GM19455 (cell line): ENCODE data around the gene GNRH2.
"Not testable (repeated sequence)": the region's sequence is repeated elsewhere in the genome, so short reads cannot be mapped to it uniquely, and the experiment has no call there.

Source experiments
- ATAC-seq: cut with Tn5 transposase; IDR thresholded peaks from one replicate; pipeline ENCODE4 v1.9.1; 2021; ENCODE audit not compliant: unreplicated experiment

Gene GNRH2

GRCh38 chr20:3043322-3043721 lies at the start of gene GNRH2:
Gene GNRH2 (plus strand): TSS chr20:3043622. CDS start chr20:3044415, 793 bp downstream.
- no peak for ATAC-seq

GRCh38 chr20:2995796-2996195 lies 47.6 kb upstream of the GNRH2 start:
- no peak for ATAC-seq

GRCh38 chr20:2998728-2999127 lies 44.7 kb upstream of the GNRH2 start:
- ATAC-seq = no peak

- no peak for ATAC-seq
Observed at GRCh38 chr20:3000852-3001523, 42.4 kb upstream of the GNRH2 start.

GRCh38 chr20:3003416-3003815 lies 40.0 kb upstream of the GNRH2 start:
- ATAC-seq = no peak

- no peak for ATAC-seq
Observed at GRCh38 chr20:3010985-3011723, 32.3 kb upstream of the GNRH2 start.

- no peak for ATAC-seq
Observed at GRCh38 chr20:3011752-3012151, 31.7 kb upstream of the GNRH2 start.

GRCh38 chr20:3013771-3014170 lies 29.7 kb upstream of the GNRH2 start:
- ATAC-seq = no peak

- no peak for ATAC-seq
Observed at GRCh38 chr20:3014179-3014578, 29.2 kb upstream of the GNRH2 start.

GRCh38 chr20:3014662-3015061 lies 28.8 kb upstream of the GNRH2 start:
- no peak for ATAC-seq

GRCh38 chr20:3015302-3015701 lies 28.1 kb upstream of the GNRH2 start:
- not testable (repeated sequence) for ATAC-seq

GRCh38 chr20:3021327-3021726 lies 22.1 kb upstream of the GNRH2 start:
- ATAC-seq = no peak

- ATAC-seq = no peak
Observed at GRCh38 chr20:3021777-3022176, 21.6 kb upstream of the GNRH2 start.

- ATAC-seq = not testable (repeated sequence)
Observed at GRCh38 chr20:3022559-3023490, 20.6 kb upstream of the GNRH2 start.

GRCh38 chr20:3027987-3028386 lies 15.4 kb upstream of the GNRH2 start:
- no peak for ATAC-seq

- no peak for ATAC-seq
Observed at GRCh38 chr20:3031524-3032147, 11.8 kb upstream of the GNRH2 start.

GRCh38 chr20:3032624-3033023 lies 10.8 kb upstream of the GNRH2 start:
- ATAC-seq = no peak

- ATAC-seq = no peak
Observed at GRCh38 chr20:3037654-3038053, 5.8 kb upstream of the GNRH2 start.

GRCh38 chr20:3038454-3038853 lies 5.0 kb upstream of the GNRH2 start:
- no peak for ATAC-seq

GRCh38 chr20:3039426-3039825 lies 4.0 kb upstream of the GNRH2 start:
- no peak for ATAC-seq

GRCh38 chr20:3040086-3040485 lies 3.3 kb upstream of the GNRH2 start:
- ATAC-seq = no peak
